Nephron progenitor cell (in vitro differentiated cells): ENCODE measurements around the gene KCNIP1.

Source experiments
- DNase-seq: peaks from one replicate; pipeline ENCODE4 v3.0.0; 2021
- H3K27ac Mint-ChIP-seq: 2 replicates; pipeline ENCODE4 v1.8.0; 2021; ENCODE audit warnings: mild to moderate bottlenecking, moderate library complexity, mixed read lengths
- H3K27me3 Mint-ChIP-seq: 2 replicates; pipeline ENCODE4 v1.8.0; 2021; ENCODE audit warnings: mild to moderate bottlenecking, low read depth, mixed read lengths; ENCODE audit not compliant: poor library complexity
- H3K36me3 Mint-ChIP-seq: 2 replicates; pipeline ENCODE4 v1.8.0; 2021; ENCODE audit warnings: low read depth, mixed read lengths
- H3K4me1 Mint-ChIP-seq: 2 replicates; pipeline ENCODE4 v1.8.0; 2021; ENCODE audit warnings: mixed read lengths
- H3K4me3 Mint-ChIP-seq: 2 replicates; pipeline ENCODE4 v1.8.0; 2021; ENCODE audit warnings: mild to moderate bottlenecking, moderate library complexity, mixed read lengths
- H3K9me3 Mint-ChIP-seq: 2 replicates; pipeline ENCODE4 v1.8.0; 2021; ENCODE audit warnings: mild to moderate bottlenecking, moderate library complexity, mixed read lengths
- TF ChIP-seq, protein P1 (sequence below): fragments of 200-600 bp; sonication (generic); IDR thresholded peaks from 2 replicates; pipeline ENCODE4 v1.5.0; 2021; ENCODE audit warnings: antibody characterized with exemption

KCNIP1 gene

GRCh38 chr5:170480260-170480659, 23.6 kb upstream of the KCNIP1 start:
- Mint-ChIP-seq H3K27ac (peak overlapping the region; percentile 77), H3K4me3 (no peak overlapping the region), H3K36me3 (no peaks in the 10 kb centered on the region), H3K27me3 (peaks cover 27% of the 10 kb centered on the region), H3K4me1 (peaks cover 48% of the 10 kb centered on the region), H3K9me3 (no peaks in the 10 kb centered on the region)
- no peak for DNase-seq
- TF ChIP-seq, protein P1, sequence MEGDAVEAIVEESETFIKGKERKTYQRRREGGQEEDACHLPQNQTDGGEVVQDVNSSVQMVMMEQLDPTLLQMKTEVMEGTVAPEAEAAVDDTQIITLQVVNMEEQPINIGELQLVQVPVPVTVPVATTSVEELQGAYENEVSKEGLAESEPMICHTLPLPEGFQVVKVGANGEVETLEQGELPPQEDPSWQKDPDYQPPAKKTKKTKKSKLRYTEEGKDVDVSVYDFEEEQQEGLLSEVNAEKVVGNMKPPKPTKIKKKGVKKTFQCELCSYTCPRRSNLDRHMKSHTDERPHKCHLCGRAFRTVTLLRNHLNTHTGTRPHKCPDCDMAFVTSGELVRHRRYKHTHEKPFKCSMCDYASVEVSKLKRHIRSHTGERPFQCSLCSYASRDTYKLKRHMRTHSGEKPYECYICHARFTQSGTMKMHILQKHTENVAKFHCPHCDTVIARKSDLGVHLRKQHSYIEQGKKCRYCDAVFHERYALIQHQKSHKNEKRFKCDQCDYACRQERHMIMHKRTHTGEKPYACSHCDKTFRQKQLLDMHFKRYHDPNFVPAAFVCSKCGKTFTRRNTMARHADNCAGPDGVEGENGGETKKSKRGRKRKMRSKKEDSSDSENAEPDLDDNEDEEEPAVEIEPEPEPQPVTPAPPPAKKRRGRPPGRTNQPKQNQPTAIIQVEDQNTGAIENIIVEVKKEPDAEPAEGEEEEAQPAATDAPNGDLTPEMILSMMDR = no peak

DNA sequence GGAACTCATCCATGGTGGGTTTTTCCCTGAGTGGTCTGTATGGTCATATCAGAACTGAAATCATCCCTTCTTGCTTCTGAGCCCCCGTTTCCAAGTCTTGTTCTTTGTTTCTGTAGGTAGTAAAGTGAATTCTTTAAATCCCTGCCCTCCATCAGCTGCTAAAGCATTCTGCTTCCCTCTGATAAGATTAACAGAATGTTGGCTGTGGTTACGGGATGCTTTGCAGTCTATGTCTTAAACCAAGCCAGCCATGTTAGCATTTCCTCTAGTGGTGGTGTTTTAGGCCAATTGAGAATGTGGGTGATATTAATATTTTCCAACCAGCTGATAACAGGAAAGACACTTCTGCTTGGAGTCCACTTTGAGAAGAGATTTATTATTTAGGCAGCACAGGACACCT, 22.0 kb upstream of the KCNIP1 start:
- H3K36me3 Mint-ChIP-seq = no peaks in the 10 kb centered on the region
- peaks cover 43% of the 10 kb centered on the region for H3K4me1 Mint-ChIP-seq
- H3K27me3 Mint-ChIP-seq = peaks cover 25% of the 10 kb centered on the region
- no peak for DNase-seq
- H3K4me3 Mint-ChIP-seq = no peak overlapping the region
- H3K27ac Mint-ChIP-seq = no peak overlapping the region
- no peaks in the 10 kb centered on the region for H3K9me3 Mint-ChIP-seq
- TF ChIP-seq, protein P1 = no peak

DNA sequence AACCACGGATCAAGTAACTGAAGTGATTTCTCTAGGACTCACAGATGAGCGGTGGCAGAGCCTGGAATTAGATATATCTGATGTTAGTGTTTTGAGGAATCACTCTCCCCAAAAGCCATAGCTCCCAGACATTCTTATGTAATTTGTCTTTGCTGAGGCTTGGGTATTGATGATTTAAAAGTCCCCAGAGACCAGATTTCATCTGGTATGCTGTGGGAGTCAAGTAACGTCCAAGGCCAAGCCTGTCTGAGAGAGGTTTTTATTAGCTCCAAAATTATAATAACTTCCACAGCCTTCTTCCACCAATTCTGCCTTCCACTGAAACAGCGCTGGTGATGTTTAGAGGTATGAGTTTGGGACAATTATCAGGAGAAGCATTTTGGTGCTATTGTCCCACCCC, 21.3 kb upstream of the KCNIP1 start:
- H3K9me3 Mint-ChIP-seq = no peaks in the 10 kb centered on the region
- DNase-seq = no peak
- H3K4me1 Mint-ChIP-seq = peaks cover 44% of the 10 kb centered on the region
- TF ChIP-seq, protein P1 = no peak
- peaks cover 25% of the 10 kb centered on the region for H3K27me3 Mint-ChIP-seq
- no peak overlapping the region for H3K4me3 Mint-ChIP-seq
- no peaks in the 10 kb centered on the region for H3K36me3 Mint-ChIP-seq
- H3K27ac Mint-ChIP-seq = no peak overlapping the region

- Mint-ChIP-seq H3K27me3 (peaks cover 12% of the 10 kb centered on the region), H3K27ac (no peak overlapping the region), H3K36me3 (no peaks in the 10 kb centered on the region), H3K4me3 (no peak overlapping the region), H3K9me3 (no peaks in the 10 kb centered on the region), H3K4me1 (peaks cover 58% of the 10 kb centered on the region)
- no peak for DNase-seq
- TF ChIP-seq, protein P1 = no peak
Observed at GRCh38 chr5:170483701-170484458, 19.9 kb upstream of the KCNIP1 start.

GRCh38 chr5:170484459-170484831, 19.4 kb upstream of the KCNIP1 start:
- peaks cover 64% of the 10 kb centered on the region for H3K4me1 Mint-ChIP-seq
- no peaks in the 10 kb centered on the region for H3K9me3 Mint-ChIP-seq
- no peak overlapping the region for H3K4me3 Mint-ChIP-seq
- no peak overlapping the region for H3K27ac Mint-ChIP-seq
- no peak for DNase-seq
- no peaks in the 10 kb centered on the region for H3K36me3 Mint-ChIP-seq
- TF ChIP-seq, protein P1 = no peak
- peaks cover 13% of the 10 kb centered on the region for H3K27me3 Mint-ChIP-seq
